ENCODE data around the gene ITFG1.

DNA sequence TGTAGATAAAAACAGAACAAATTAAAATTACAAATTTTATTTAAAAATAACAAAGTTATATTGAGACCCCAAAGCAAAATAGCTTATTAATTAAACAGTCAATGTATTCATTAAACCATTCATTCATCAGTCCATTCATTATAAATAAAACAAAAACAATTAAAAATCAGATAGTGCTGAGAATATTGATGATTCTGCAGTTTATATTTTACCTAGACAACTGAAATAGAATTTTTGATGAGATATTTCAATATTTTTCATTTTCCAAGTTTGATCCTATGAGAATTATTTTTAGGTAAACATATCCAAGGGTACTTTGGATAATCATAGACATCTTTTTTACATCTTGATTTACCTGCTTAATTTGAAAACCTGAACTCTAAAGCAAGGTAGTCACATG, 301.9 kb downstream of the ITFG1 start:
- no peak for TF ChIP-seq KDM1A (IDR thresholded peaks at IDR 0.05)
- TF ChIP-seq, protein P1, sequence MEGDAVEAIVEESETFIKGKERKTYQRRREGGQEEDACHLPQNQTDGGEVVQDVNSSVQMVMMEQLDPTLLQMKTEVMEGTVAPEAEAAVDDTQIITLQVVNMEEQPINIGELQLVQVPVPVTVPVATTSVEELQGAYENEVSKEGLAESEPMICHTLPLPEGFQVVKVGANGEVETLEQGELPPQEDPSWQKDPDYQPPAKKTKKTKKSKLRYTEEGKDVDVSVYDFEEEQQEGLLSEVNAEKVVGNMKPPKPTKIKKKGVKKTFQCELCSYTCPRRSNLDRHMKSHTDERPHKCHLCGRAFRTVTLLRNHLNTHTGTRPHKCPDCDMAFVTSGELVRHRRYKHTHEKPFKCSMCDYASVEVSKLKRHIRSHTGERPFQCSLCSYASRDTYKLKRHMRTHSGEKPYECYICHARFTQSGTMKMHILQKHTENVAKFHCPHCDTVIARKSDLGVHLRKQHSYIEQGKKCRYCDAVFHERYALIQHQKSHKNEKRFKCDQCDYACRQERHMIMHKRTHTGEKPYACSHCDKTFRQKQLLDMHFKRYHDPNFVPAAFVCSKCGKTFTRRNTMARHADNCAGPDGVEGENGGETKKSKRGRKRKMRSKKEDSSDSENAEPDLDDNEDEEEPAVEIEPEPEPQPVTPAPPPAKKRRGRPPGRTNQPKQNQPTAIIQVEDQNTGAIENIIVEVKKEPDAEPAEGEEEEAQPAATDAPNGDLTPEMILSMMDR (IDR thresholded peaks at IDR 0.05 in 2 of 3, conservative IDR thresholded peaks at IDR 0.05 in 1 of 3; ENCODE audit: insufficient read depth in 2 of 3, low read depth in 1 of 3, low read length in 3 of 3), result no peak
- no peak for TF ChIP-seq ZNF785 (CRISPR knock-in tag; IDR thresholded peaks at IDR 0.05)
- no peak for TF ChIP-seq ELF4 (CRISPR knock-in tag; IDR thresholded peaks at IDR 0.05)
- no peak for TF ChIP-seq FOXM1 (IDR thresholded peaks at IDR 0.05; ENCODE audit: low read depth)
- TF ChIP-seq FOXM1 (CRISPR knock-in tag; IDR thresholded peaks at IDR 0.05; ENCODE audit: low read depth), result no peak
- TF ChIP-seq, protein P2, sequence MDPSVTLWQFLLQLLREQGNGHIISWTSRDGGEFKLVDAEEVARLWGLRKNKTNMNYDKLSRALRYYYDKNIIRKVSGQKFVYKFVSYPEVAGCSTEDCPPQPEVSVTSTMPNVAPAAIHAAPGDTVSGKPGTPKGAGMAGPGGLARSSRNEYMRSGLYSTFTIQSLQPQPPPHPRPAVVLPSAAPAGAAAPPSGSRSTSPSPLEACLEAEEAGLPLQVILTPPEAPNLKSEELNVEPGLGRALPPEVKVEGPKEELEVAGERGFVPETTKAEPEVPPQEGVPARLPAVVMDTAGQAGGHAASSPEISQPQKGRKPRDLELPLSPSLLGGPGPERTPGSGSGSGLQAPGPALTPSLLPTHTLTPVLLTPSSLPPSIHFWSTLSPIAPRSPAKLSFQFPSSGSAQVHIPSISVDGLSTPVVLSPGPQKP (CRISPR knock-in tag; IDR thresholded peaks at IDR 0.05), result no peak
